Pancreas (tissue), 10 donors: ENCODE measurements around the gene AIF1L. TPM values are rescaled to one million over a fixed set of nuclear protein-coding genes. Genes with fewer than 3 reads are reported as not detected.

ENCODE experiments used
- ATAC-seq, 4 donors: fragments of 200-7000 bp; cut with Tn5 transposase; one replicate each; pipeline versions ENCODE4 v1.8.0 to v1.9.1; 2020; ENCODE audit warnings: mild to moderate bottlenecking in 4 of 4, moderate library complexity in 4 of 4
- DNase-seq, 6 donors: peaks; one replicate each; pipeline ENCODE4 v3.0.0-alpha.2; 2020
- FAIRE-seq: peaks from 2 replicates; lab custom pipeline; 2012; peaks lifted over from hg19 to GRCh38; lab: Jason Lieb, UNC
- H3K27ac ChIP-seq, 4 donors: fragments of 200-600 bp; sonication (generic); 1 replicate in 3 of 4; 2 replicates in 1 of 4; pipeline versions ENCODE4 v1.5.0 to v1.8.0; 2020
- H3K27me3 ChIP-seq, 4 donors: fragments of 200-600 bp; one replicate each; pipeline ENCODE4 v1.8.0; 2021
- H3K36me3 ChIP-seq, 3 donors: fragments of 200-600 bp; sonication (generic) in 1 of 3; one replicate each; pipeline versions ENCODE4 v1.5.0 to v1.8.0; 2020 to 2021
- H3K4me1 ChIP-seq, 3 donors: fragments of 200-600 bp; one replicate each; pipeline ENCODE4 v1.8.0; 2021
- H3K4me3 ChIP-seq, 4 donors: fragments of 200-600 bp; sonication (generic) in 2 of 4; one replicate each; pipeline versions ENCODE4 v1.5.0 to v1.8.0; 2020 to 2021
- H3K9me3 ChIP-seq, 4 donors: fragments of 200-600 bp; one replicate each; pipeline ENCODE4 v1.8.0; 2021
- WGBS, 2 donors: extraction: QIAGEN DNeasy Blood & Tissue Kit; methylation state at CpG; one replicate each; pipeline ENCODE4 v1.1.7; 2013; 5-methylcytosine and 5-hydroxymethylcytosine counted together
- intact Hi-C, 3 donors: fragments of 100-400 bp; cut with DNase I; formaldehyde crosslinking; loops; one replicate each; pipeline versions ENCODE4 v1.11.1 to v1.14.2; 2022
- polyA plus RNA-seq, 2 donors: library from polyadenylated mRNA; stranded (reverse); fragments of 200-250 nt; gene quantifications; one replicate each; pipeline ENCODE4 v1.2.3, GENCODE V29; 2013
- total RNA-seq, 6 donors: library from RNA; stranded (reverse); fragmentation: NEBNext Ultra II Directional in 4 of 6; extraction: Animal tissue kit (Norgen Biotek cat#: 25700) in 4 of 6; gene quantifications; one replicate each; pipeline versions ENCODE4 v1.2.1 to v1.2.4, GENCODE V29; 2021 to 2023
- TF ChIP-seq, protein P1 (sequence below), 4 donors: fragments of 200-600 bp; sonication (generic) in 3 of 4; IDR thresholded peaks; one replicate each; pipeline versions ENCODE4 v1.5.0 to v1.8.0; 2021; ENCODE audit warnings: antibody characterized with exemption in 4 of 4
- donor health status: healthy with polysubstance abuse.
- donor health status: DM: no; HTN: no; CAD: no; lungs with moderate emphysema.
- donor health status: DM: no; HTN: no; CAD: no.
- donor health status: control.
- donor health status: control.
- donor health status: Bipolar disorder and iron deficiency.
- donor health status: DM: yes; HTN: yes; CAD: no.
- donor health status: DM: no; HTN: no; CAD: no.
- donor health status: DM: no; HTN: no; CAD: no.
- donor health status: DM: yes; HTN: yes; CAD: no.

AIF1L gene
- total and polyA plus RNA-seq, 8 donors = 2.4 to 5.0 (median 4.1) TPM

DNA sequence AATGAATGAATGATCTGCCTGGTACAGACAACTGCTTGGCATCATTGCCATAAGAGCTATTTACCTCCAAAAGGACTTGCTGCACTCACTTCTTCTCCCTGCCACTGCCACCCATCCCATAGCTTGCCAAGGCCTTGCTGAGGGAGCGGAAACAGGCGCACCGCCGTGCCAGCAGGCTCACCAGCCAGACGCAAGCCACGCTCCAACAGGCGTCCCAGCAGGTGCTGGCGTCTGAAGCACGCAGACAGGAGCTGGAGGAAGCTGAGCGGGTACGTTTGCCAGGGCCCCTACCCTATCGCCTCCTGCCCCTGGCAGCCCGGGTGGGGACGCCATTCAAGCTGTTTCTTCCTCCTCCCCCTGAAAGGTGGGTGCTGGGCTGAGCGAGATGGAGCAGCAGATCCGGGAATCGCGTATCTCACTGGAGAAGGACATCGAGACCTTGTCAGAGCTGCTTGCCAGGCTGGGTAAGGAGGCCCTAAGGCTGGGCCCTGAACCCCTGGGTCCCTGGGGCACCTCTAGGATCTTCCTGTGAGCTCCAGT, 8.9 kb upstream of the AIF1L start:
- TF ChIP-seq, protein P1, sequence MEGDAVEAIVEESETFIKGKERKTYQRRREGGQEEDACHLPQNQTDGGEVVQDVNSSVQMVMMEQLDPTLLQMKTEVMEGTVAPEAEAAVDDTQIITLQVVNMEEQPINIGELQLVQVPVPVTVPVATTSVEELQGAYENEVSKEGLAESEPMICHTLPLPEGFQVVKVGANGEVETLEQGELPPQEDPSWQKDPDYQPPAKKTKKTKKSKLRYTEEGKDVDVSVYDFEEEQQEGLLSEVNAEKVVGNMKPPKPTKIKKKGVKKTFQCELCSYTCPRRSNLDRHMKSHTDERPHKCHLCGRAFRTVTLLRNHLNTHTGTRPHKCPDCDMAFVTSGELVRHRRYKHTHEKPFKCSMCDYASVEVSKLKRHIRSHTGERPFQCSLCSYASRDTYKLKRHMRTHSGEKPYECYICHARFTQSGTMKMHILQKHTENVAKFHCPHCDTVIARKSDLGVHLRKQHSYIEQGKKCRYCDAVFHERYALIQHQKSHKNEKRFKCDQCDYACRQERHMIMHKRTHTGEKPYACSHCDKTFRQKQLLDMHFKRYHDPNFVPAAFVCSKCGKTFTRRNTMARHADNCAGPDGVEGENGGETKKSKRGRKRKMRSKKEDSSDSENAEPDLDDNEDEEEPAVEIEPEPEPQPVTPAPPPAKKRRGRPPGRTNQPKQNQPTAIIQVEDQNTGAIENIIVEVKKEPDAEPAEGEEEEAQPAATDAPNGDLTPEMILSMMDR (IDR thresholded peaks at IDR 0.05) = no peak
- WGBS, 2 donors = 84 to 85% methylated on average over 19 of the region's 19 CpGs
- Histone ChIP-seq H3K9me3 (no peaks in the 10 kb centered on the region), H3K36me3 (no peaks in the 10 kb centered on the region), H3K27me3 (no peaks in the 10 kb centered on the region), H3K4me3 (no peak overlapping the region), H3K27ac (no peak overlapping the region), H3K4me1 (no peaks in the 10 kb centered on the region)
- intact Hi-C loops = no loop called here
- no peak for ATAC-seq
- FAIRE-seq = no peak
- no peak for DNase-seq

DNA sequence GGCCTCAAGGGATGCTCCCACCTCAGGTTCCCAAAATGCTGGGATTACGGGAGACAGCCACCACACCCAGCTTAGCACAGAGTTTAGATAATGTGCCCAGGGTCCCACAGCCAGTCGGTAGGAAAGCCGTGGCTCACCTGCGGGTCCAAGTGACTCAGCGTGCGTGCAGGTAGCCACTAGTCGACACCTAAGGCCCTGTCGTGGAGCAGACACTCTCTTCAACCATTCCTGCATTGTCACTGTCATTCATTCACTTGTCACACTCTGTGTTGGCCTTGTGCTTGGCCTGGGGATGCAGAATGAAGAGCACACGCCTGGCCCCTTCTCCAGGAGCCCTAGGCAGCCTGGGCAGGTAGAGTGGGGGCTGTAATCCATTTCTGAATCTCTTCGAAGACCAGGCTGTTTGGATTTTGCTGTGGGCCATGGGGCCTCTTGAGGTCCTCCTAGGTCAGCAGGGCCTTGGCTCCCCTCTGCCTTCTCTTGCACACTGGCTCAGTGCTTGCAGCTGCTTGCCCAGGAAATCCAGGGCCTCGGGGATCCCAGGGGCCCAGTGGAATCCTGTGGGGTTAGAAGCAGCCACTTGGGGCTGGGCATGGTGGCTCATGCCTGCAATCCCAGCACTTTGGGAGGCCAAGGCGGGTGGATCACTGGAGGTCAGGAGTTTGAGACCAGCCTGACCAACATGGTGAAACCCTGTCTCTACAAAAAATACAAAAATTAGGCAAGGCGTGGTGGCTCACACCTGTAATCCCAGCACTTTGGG, 6.1 kb upstream of the AIF1L start:
- no peaks in the 10 kb centered on the region for H3K36me3 ChIP-seq
- intact Hi-C loops = no loop called here
- ATAC-seq (no peak), FAIRE-seq (no peak), DNase-seq (no peak)
- no peak overlapping the region for H3K27ac ChIP-seq
- TF ChIP-seq, protein P1 (IDR thresholded peaks at IDR 0.05) = no peak
- H3K4me1 ChIP-seq = no peaks in the 10 kb centered on the region
- no peaks in the 10 kb centered on the region for H3K27me3 ChIP-seq
- no peak overlapping the region for H3K4me3 ChIP-seq
- no peaks in the 10 kb centered on the region for H3K9me3 ChIP-seq
- 84 to 93% methylated on average over 12 to 13 of the region's 13 CpGs for WGBS, 2 donors

DNA sequence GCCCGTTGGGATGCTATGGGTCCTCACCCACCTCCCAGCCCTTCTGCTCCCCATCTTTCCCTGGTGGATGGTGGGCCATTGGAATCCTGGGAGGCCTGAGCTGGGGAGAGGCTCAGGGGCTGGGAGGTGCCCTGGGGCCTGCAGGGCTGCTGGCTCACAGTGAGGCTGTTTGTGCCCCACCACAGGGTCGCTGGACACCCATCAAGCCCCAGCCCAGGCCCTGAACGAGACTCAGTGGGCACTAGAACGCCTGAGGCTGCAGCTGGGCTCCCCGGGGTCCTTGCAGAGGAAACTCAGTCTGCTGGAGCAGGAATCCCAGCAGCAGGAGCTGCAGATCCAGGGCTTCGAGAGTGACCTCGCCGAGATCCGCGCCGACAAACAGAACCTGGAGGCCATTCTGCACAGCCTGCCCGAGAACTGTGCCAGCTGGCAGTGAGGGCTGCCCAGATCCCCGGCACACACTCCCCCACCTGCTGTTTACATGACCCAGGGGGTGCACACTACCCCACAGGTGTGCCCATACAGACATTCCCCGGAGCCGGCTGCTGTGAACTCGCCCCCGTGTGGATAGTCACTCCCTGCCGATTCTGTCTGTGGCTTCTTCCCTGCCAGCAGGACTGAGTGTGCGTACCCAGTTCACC, 4.9 kb upstream of the AIF1L start:
- ATAC-seq (peak in 2 of 4 donors; percentile 46 to 55), DNase-seq (peak in 2 of 6 donors; percentile 17 to 60), FAIRE-seq (no peak)
- intact Hi-C loops = no loop called here
- H3K27ac ChIP-seq = no peak overlapping the region
- WGBS, 2 donors = 32 to 43% methylated on average over 18 to 19 of the region's 19 CpGs
- no peaks in the 10 kb centered on the region for H3K4me1 ChIP-seq
- no peaks in the 10 kb centered on the region for H3K9me3 ChIP-seq
- no peaks in the 10 kb centered on the region for H3K27me3 ChIP-seq
- H3K36me3 ChIP-seq = no peaks in the 10 kb centered on the region
- TF ChIP-seq, protein P1 (IDR thresholded peaks at IDR 0.05) = no peak
- H3K4me3 ChIP-seq = no peak overlapping the region

DNA sequence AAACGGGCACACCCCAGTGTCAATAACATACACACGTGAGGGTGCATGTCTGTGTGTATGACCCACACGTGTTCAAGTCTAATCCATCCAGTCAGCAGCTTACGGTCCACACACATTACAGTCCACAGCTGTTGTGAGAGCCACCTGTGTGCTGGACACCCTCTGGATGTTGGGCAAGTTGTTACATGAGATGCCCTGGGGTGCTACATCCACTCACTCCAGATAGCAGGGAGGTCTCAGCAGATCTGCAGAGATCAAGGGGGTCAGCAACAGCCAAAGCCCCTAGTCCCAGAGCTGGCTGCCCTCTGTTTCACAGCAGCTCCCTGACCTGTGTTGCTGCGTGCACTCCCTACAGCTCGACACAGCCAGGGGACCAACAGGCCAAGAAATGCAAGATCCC, 4.3 kb upstream of the AIF1L start:
- no peak for ATAC-seq
- FAIRE-seq = no peak
- no peak overlapping the region for H3K4me3 ChIP-seq

More for the DNA sequence above, 4.3 kb upstream of the AIF1L start:
- intact Hi-C loops = no loop called here
- Histone ChIP-seq H3K9me3 (no peaks in the 10 kb centered on the region), H3K36me3 (no peaks in the 10 kb centered on the region), H3K27ac (no peak overlapping the region), H3K27me3 (no peaks in the 10 kb centered on the region), H3K4me1 (no peaks in the 10 kb centered on the region)
- TF ChIP-seq, protein P1 (IDR thresholded peaks at IDR 0.05) = no peak
- 55 to 63% methylated on average over 6 of the region's 6 CpGs for WGBS, 2 donors
- no peak for DNase-seq
